IPS DF 19.7 (cell line): ENCODE results near the gene OR10G8.
"Not testable (repeated sequence)": the region's sequence is repeated elsewhere in the genome, so short reads cannot be mapped to it uniquely, and the experiment has no call there.

Experiments
- DNase-seq: peaks from one replicate; pipeline ENCODE4 v3.0.0-alpha.2; 2013; ENCODE audit warnings: low read depth, low spot score

Gene OR10G8

GRCh38 chr11:124026498-124026897, at the start of gene OR10G8:
OR10G8 (plus strand) TSS chr11:124026798; CDS start chr11:124029623, 2,825 bp downstream.
- no peak for DNase-seq

- no peak for DNase-seq
Measured at GRCh38 chr11:123977731-123978347, 48.8 kb upstream of the OR10G8 start, which contains the start of gene OR10S1. OR10S1 (minus strand) TSS chr11:123977781; CDS start chr11:123977664, 117 bp downstream.

DNA sequence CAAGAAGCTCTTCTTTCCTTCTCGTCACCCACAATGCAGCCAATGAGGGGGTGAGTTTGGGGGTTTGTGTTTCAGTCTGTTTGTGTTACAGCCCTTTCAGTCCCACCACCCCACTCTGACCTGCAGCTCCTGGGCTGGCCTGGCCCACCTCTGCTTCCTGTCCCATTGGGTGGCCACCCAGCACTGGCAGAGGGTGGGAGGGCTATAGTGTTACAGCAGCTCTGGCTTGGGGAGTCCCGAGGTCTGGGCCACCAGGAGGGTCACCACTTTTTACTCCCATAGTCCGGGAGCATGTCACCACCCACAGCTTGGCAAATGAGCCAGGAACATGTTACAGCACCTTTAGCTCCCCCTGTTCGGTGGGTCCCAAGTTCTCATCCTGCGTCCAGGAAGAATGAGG, 47.3 kb upstream of the OR10G8 start:
- no peak for DNase-seq

GRCh38 chr11:123995119-123995518, 31.5 kb upstream of the OR10G8 start, which contains the start of gene OR10G6:
OR10G6 (minus strand) TSS chr11:123995161; CDS start chr11:123995161, 0 bp downstream.
- DNase-seq = no peak

GRCh38 chr11:124012697-124013096, 13.9 kb upstream of the OR10G8 start, which contains the start of gene OR10G4:
OR10G4 (plus strand) TSS chr11:124012997; CDS start chr11:124015575, 2,578 bp downstream.
- DNase-seq = no peak

GRCh38 chr11:124015837-124016236, 10.8 kb upstream of the OR10G8 start:
- not testable (repeated sequence) for DNase-seq

DNA sequence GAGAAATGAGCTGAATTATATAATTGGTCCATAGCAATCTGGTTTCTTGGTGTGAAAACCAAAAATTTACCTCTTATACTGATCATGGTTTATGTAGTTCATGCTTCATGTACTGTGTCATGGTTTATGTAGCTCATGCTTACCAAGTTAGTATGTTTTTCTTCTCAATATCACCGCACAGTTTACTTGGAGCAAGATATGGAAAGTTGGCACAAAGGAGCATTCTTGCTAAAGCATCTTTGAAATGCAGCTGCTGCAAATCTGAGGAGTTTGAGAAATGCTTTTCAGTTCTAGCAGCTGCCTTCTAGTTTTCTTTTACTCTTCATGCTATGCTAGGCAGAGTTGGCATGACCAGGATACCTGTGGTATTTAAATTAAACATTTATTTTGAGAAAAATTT, 10.1 kb downstream of the OR10G8 start:
- DNase-seq = no peak

- no peak for DNase-seq
Measured at GRCh38 chr11:124039557-124039956, 13.0 kb downstream of the OR10G8 start.

DNA sequence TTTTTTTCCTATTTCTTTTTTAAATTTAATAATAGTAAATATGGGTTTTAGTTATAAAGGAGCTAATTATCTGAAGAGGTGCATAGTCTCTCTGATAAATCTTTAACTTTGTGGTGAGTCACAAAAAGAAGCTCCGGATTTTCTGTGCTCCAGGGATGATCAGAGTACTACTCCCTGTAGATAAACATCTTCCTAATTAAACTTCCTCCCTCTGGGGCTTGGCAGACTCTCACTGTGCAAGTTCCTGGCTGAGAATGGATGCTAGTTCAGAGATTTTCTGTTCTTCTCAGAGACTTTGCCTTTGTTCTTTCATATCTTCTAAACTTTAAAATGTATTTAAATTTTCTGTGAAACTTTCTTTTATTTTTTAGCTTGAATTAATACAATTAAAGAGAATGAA, 14.7 kb downstream of the OR10G8 start, which contains the start of gene OR10G7:
Gene OR10G7, minus strand, starts transcription at position 72 of the 400 bp plus-strand sequence. CDS start 2,324 bp downstream, outside the sequence.
- no peak for DNase-seq

DNA sequence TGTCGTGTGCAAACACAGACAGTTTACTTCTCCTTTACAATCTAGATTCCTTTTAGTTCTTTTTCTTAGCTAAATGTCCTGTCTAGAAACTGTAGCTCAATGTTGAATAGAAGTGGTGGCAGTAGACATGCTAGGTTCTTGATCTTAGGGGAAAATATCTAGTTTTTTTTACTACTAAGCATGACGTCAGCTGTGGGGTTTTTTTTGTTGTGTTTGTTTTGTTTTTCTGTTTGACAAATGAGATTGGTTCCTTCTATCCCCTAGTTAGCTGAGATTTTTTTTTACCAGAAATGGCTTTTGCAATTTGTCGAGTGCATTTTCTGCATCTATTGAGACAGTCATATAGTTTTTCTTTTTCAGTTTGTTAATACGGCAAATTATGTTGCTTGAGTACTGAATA, 16.8 kb downstream of the OR10G8 start:
- DNase-seq = no peak

- DNase-seq = no peak
Measured at GRCh38 chr11:124050748-124051147, 24.1 kb downstream of the OR10G8 start.

GRCh38 chr11:124052966-124053365, 26.4 kb downstream of the OR10G8 start:
- DNase-seq = no peak

DNA sequence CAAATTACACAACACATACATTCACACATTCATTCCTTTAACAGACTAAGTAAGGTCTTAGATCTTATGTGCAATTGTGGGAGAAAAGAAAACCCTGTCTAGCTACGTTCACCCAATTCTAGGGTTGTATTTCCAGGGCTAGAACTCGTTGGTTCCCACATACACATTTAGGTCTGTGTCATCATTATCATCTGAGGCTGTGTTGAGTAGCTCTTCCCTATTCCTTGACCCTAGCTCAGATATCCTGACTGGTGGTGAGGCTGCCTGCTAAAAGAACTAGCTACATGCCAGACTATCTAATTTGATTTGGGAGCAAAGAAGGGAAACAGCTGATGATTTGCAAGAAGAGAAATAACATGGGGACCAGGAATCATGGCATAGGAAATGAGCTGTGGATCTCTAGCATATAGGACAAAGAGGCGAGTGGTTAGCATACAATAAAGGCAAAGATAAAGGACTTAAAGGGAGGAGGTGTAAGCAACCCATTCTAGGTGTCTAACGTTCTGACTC, 42.1 kb downstream of the OR10G8 start:
- no peak for DNase-seq

DNA sequence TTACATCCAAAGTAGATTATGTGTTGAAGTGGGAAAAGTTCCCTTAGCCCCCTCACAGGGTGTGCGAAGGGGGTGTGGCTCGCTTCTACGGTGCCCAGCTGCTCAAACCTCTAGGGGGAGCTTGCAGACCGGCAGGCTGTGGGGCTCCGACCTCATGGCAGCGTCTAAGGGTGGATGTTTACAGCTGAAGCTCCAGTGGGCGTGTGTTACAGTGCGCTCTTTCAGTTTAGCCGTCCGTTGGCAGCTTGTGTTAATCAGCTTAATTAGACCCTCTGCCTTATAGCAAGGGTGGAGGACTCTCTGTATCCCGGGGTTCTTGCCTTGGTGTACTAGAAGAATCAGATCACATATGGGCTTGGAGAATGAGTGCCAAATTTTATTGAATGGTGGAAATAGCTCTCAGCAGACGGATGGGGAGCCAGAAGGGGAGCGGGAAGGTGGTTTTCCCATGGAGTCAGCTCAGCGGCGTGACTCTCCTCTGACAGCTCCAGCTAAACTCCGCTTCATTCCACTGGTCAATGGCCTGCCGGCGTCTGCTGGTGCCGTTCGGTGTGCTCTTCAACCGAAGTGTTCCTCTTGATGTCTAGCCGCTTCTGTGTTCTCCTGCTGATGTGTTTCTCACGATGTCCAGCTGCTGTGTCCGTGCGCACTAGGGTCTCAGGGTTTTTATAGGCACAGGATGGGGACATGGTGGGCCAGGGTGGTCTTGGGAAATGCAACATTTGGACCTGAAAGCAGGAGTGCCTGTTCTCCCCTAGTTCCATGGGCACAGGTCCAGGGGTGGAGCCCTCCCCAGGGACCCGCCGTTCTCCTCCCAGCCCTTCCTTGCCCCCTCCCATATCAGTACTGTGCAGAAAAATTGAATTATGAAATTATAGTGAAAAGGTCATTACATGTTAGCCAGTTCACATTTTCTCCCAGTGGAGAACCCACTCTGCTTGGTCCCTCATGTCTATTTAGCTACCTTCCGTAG, 43.1 kb downstream of the OR10G8 start:
- peak; percentile 57 for DNase-seq

DNA sequence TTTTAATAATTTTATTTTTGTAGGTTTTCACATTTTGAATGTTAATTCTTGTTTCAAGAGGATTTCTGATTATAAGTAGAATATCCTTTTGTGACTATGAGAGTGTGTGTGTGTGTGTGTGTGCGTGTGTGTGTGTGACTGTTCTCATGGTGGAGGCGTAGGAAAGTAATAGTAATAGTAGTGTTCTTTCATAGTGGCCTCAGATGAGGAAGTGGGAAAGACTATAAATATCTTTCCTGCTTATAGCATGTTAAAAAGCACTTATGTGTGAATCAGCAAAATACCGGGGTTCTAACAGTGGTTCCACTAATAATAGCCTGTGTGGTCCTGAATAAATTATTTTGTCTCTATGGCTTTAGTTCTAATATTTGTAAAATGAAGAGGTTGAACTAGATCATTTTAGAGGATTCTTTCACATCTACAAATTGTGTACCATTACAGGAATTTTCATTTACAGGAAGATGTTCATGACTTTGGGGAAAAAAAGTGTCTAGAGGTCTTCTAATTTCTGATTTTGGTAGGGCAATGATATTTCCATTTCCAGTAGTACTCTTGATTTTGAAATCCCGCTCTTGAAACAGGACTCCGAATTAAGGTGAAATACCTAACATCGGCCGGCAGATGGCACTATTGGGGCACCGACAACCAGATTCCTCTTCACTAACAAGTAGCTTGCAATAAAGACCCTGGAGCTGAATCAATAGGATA, 44.5 kb downstream of the OR10G8 start:
- peak; percentile 23 for DNase-seq

GRCh38 chr11:124071623-124071948, 45.0 kb downstream of the OR10G8 start:
- no peak for DNase-seq

DNA sequence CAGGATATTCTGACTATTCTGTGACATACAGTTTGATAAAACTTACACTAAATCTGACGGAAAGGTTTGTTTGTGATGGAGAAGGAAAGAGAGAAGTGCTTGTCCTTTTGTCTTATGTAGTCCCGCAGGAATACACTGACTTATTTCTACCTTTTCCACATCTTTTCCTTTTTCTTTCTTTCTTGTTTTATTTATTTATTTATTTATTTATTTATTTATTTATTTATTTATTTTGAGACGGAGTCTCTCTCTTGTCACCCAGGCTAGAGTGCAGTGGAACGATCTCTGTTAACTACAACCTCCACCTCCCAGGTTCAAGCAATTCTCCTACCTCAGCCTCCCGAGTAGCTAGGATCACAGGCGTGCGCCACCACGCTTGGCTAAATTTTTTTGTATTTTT, 45.5 kb downstream of the OR10G8 start:
- DNase-seq = no peak

GRCh38 chr11:124074554-124074953, 48.0 kb downstream of the OR10G8 start:
- no peak for DNase-seq

- DNase-seq = no peak
Measured at GRCh38 chr11:124075492-124075840, 48.9 kb downstream of the OR10G8 start.

DNA sequence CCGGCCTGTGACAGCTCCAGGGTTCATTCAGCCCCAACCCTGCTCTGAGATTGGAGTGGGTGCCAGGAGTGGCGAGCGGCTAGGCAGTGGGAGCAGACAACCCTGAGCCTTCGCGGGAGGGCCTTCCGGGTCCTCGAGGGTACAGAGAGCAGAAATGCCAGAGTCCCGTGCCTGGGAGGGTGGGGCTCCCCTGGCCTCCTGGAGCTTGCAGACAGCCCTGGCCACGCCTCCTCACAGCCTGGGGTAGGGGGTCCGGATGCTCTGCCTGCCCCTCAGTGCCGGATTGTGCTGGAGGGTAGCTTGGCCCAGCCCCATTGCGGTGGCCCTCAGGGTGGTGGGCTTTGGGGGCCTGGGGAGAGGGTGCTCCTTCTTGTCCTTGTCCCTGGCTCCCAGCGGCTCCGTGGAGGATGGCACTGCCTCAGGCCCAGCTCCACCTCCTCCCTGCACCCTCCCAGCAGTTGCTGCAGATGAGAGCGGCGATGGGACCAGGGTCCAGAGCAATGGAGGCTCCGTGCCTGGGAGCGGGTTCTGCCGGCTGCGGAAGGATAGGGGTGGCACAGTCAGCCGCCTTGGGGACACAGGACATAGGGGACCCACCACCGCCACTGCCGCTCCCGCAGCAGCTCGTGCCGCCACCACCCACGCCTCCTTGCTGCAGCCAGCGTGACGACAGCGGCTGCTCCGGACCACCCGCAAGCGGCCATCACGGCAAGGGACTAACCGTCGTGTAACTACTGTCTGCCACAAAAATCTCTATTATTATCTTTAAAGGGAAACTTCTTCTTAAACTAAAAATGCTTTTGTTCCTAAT, 49.4 kb downstream of the OR10G8 start:
- DNase-seq = no peak

DNA sequence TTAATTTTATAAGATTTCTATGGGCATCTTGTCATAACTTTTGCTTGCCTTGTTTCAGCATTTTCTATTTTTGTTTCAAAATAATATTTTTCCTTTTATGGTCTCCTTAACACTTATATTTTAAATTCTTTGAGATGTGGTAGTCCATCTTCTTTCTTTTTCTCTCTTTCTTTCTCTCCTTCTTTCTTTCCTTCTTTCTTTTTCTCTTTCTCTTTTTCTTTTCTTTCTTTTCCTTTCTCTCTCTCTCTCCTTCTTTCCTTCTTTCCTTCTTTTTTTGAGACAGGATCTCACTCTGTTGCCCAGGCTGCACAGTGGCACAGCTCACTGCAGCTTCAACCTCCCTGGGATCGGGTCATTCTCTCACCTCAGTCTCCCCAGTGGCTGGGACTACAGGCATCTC, 50.7 kb downstream of the OR10G8 start:
- DNase-seq = no peak
